Suprapubic skin (tissue), 4 donors: Measurements from ENCODE around the gene MCEMP1. TPM values are rescaled to one million over a fixed set of nuclear protein-coding genes. Genes with fewer than 3 reads are reported as not detected.

Experiments
- DNase-seq, 2 donors: peaks; one replicate each; pipeline ENCODE4 v3.0.0-alpha.2; 2019; ENCODE audit warnings: low spot score in 2 of 2
- H3K27ac ChIP-seq: fragments of 200-600 bp; sonication (generic); one replicate; pipeline ENCODE4 v1.5.1; 2019
- H3K27me3 ChIP-seq: fragments of 200-600 bp; sonication (generic); one replicate; pipeline ENCODE4 v1.5.1; 2019
- H3K36me3 ChIP-seq: fragments of 200-600 bp; sonication (generic); one replicate; pipeline ENCODE4 v1.5.1; 2019
- H3K4me1 ChIP-seq: fragments of 200-600 bp; sonication (generic); one replicate; pipeline ENCODE4 v1.5.1; 2019
- H3K4me3 ChIP-seq: fragments of 200-600 bp; sonication (generic); one replicate; pipeline ENCODE4 v1.5.1; 2019; ENCODE audit warnings: mild to moderate bottlenecking
- H3K9me3 ChIP-seq: fragments of 200-600 bp; sonication (generic); one replicate; pipeline ENCODE4 v1.5.1; 2019
- EP300 ChIP-seq: sonication (generic); formaldehyde crosslinking; IDR thresholded peaks from one replicate; pipeline ENCODE4 v1.6.1; 2017; ENCODE audit warnings: antibody characterized with exemption
- POLR2A ChIP-seq, 2 donors: fragments of 450-650 bp; IDR thresholded peaks; one replicate each; pipeline ENCODE4 v1.6.1; 2017; ENCODE audit warnings: antibody characterized with exemption in 2 of 2, mild to moderate bottlenecking in 2 of 2, moderate library complexity in 2 of 2
- POLR2AphosphoS5 ChIP-seq, 3 donors: sonication (generic); formaldehyde crosslinking; IDR thresholded peaks; one replicate each; pipeline ENCODE4 v1.6.1; 2017; ENCODE audit warnings: antibody characterized with exemption in 3 of 3
- WGBS: methylation state at CpG from one replicate; pipeline ENCODE4 v1.1.5; 2018; 5-methylcytosine and 5-hydroxymethylcytosine counted together
- total RNA-seq, 4 donors: library from RNA; depleted of rRNA; stranded (reverse); fragments of >200 nt; gene quantifications; one replicate each; pipeline ENCODE4 v1.1.0, GENCODE V29; 2016
- TF ChIP-seq, protein P1 (sequence below), 2 donors: fragments of 200-600 bp in 1 of 2; fragments of 450-650 bp in 1 of 2; sonication (generic) in 1 of 2; IDR thresholded peaks; one replicate each; pipeline ENCODE4 v1.5.1; 2016 to 2019; ENCODE audit warnings: antibody characterized with exemption in 2 of 2, mild to moderate bottlenecking in 1 of 2, moderate library complexity in 1 of 2

The MCEMP1 gene
- total RNA-seq, 4 donors from 2014 or later: 1.4 TPM; not detected in 3

- DNase-seq: no peak
- no peaks in the 10 kb centered on the region for H3K36me3 ChIP-seq
- H3K27me3 ChIP-seq: peaks cover 32% of the 10 kb centered on the region
These were observed 26.4 kb downstream of the MCEMP1 start for GRCh38 chr19:7703332-7703731.

GRCh38 chr19:7704280-7705060 is 27.6 kb downstream of the MCEMP1 start:
- WGBS: 78% methylated on average over 6 of the region's 6 CpGs

More at GRCh38 chr19:7703332-7703731, 26.4 kb downstream of the MCEMP1 start:
- TF ChIP-seq EP300: no peak
- no peak for TF ChIP-seq POLR2A (IDR thresholded peaks at IDR 0.05)
- TF ChIP-seq, protein P1, sequence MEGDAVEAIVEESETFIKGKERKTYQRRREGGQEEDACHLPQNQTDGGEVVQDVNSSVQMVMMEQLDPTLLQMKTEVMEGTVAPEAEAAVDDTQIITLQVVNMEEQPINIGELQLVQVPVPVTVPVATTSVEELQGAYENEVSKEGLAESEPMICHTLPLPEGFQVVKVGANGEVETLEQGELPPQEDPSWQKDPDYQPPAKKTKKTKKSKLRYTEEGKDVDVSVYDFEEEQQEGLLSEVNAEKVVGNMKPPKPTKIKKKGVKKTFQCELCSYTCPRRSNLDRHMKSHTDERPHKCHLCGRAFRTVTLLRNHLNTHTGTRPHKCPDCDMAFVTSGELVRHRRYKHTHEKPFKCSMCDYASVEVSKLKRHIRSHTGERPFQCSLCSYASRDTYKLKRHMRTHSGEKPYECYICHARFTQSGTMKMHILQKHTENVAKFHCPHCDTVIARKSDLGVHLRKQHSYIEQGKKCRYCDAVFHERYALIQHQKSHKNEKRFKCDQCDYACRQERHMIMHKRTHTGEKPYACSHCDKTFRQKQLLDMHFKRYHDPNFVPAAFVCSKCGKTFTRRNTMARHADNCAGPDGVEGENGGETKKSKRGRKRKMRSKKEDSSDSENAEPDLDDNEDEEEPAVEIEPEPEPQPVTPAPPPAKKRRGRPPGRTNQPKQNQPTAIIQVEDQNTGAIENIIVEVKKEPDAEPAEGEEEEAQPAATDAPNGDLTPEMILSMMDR (IDR thresholded peaks at IDR 0.05): no peak
- no peak for TF ChIP-seq POLR2AphosphoS5 (IDR thresholded peaks at IDR 0.05)
- Histone ChIP-seq H3K4me3 (no peak overlapping the region), H3K9me3 (no peaks in the 10 kb centered on the region), H3K27ac (no peak overlapping the region), H3K4me1 (peaks cover 3% of the 10 kb centered on the region)
- 70% methylated on average over 8 of the region's 8 CpGs for WGBS

DNA sequence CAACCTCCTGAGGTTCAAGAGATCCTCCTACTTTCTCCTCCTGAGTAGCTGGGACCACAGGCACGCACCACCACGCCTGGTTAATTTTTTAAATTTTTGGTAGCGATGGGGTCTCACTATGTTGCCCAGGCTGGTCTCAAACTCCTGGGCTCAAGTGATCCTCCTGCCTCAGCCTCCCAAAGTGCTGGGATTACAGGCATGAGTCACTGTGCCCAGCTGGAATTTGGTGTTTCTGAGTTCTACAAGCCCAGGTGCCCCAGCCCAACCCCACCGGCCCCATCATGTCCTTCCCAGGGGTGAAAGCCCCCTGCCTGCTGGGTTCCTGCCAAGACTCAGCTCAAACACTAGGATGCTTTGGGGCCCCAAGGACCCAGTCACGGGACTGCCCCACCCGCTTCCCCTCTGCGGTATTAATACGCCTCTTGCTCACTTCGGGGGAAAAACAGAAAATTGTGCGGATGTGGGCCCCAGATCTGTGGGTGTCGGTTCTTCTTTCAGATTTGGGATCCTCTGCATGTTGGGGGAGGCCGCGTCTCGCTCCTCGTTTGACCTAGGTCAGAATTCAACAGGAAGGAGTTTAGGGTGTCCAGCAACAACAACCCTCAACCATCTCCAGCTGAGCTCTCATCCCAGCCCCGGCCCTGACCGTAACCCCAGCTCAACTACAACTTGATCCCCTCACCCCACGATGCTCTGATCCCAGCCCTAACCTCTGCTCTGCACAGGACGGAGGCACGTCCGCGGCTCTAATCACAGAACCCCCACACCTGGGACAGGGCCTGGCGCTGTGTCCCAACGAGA is 28.7 kb downstream of the MCEMP1 start:
- Histone ChIP-seq H3K4me1 (peaks cover 3% of the 10 kb centered on the region), H3K27ac (peak overlapping the region; percentile 28), H3K27me3 (peaks cover 16% of the 10 kb centered on the region), H3K9me3 (no peaks in the 10 kb centered on the region), H3K36me3 (no peaks in the 10 kb centered on the region), H3K4me3 (no peak overlapping the region)
- TF ChIP-seq EP300: no peak
- TF ChIP-seq POLR2A (IDR thresholded peaks at IDR 0.05): no peak
- TF ChIP-seq, protein P1 (IDR thresholded peaks at IDR 0.05): no peak
- no peak for TF ChIP-seq POLR2AphosphoS5 (IDR thresholded peaks at IDR 0.05)
- 55% methylated on average over 23 of the region's 24 CpGs for WGBS
- DNase-seq: no peak

More at GRCh38 chr19:7704280-7705060, 27.6 kb downstream of the MCEMP1 start:
- no peak for DNase-seq
- H3K36me3 ChIP-seq: no peaks in the 10 kb centered on the region
- H3K9me3 ChIP-seq: no peaks in the 10 kb centered on the region
- peaks cover 22% of the 10 kb centered on the region for H3K27me3 ChIP-seq
- H3K4me3 ChIP-seq: no peak overlapping the region
- H3K4me1 ChIP-seq: peaks cover 3% of the 10 kb centered on the region
- TF ChIP-seq POLR2AphosphoS5 (IDR thresholded peaks at IDR 0.05) (no peak), POLR2A (IDR thresholded peaks at IDR 0.05) (no peak), EP300 (no peak)
- TF ChIP-seq, protein P1 (IDR thresholded peaks at IDR 0.05): no peak
- H3K27ac ChIP-seq: no peak overlapping the region

DNA sequence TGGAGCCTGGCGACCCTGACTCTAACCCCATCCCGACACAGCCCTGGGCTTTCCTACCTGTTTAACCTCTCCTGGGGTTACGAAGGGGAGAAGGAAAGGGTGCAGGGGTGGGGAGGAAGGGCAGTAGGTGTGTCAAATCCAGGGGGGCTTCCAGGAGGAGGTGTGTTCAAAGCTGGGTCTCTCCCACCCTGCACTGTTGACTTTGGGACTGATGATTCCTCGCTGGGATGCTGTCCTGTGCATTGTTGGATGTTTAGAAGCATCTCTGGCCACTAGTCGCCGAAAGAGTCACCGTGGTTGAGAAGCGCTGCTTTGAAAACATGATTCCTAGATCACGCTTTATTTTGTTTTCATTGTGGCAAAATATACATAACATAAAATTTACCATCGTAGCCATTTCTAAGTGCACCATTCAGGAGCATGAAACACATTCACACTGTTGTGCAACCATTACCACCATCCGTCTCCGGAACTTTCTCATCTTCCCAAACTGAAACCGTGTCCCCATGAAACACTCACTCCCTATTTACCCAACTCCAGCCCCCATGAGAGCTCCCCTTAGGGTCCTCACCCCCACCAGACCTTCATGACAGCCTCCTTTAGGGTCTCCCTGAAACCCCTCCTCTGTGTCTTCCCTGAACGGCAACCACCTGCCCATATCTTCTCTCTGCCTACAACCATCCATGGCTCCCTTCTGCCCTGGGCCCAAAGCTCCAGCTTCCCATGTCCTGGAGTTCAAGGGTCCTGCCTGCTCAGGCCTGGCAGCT is 29.5 kb downstream of the MCEMP1 start:
- Histone ChIP-seq H3K4me1 (peaks cover 3% of the 10 kb centered on the region), H3K27me3 (peaks cover 14% of the 10 kb centered on the region), H3K27ac (peak overlapping the region; percentile 28), H3K36me3 (no peaks in the 10 kb centered on the region), H3K4me3 (no peak overlapping the region), H3K9me3 (no peaks in the 10 kb centered on the region)
- TF ChIP-seq EP300: no peak
- TF ChIP-seq, protein P1 (IDR thresholded peaks at IDR 0.05): no peak
- no peak for TF ChIP-seq POLR2A (IDR thresholded peaks at IDR 0.05)
- TF ChIP-seq POLR2AphosphoS5 (IDR thresholded peaks at IDR 0.05): no peak
- WGBS: 81% methylated on average over 13 of the region's 14 CpGs
- no peak for DNase-seq
